ENCODE data around the gene MYH9. TPM values are rescaled to one million over a fixed set of nuclear protein-coding genes. Genes with fewer than 3 reads are reported as not detected.
A peak's percentile ranks its signal among the peaks of the same experiment; 100 is the strongest.

Gene MYH9
- total and polyA plus RNA-seq, 2 experiments from 2014 or later, result 140 to 188 TPM

DNA sequence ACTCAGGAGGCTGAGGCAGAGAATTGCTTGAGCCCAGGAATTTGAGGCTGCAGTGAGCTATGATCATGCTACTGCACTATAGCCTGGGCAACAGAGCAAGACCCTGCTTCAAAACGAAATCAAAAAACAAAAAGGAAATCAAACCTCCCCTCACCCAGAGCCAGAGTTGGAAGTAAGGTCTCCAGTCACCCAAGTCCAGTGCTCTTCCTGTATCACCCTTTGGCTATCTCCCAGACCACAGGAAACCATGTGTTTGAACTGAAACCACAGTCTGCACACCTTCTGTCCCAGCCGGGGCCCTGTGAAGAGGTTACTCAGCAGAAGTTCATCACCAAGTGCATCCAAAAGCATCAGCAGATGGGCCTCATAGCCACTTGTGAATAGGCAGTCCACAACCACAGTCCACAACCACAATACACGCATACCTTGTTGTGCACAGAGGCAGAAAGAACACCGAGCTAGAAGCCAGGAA lies 4.6 kb downstream of the MYH9 start:
- Histone ChIP-seq H3K4me1 (ENCODE audit: insufficient read depth) (peaks cover 15% of the 10 kb centered on the region), H4K20me1 (ENCODE audit: insufficient read depth, poor library complexity, severe bottlenecking) (peaks cover 83% of the 10 kb centered on the region), H3K9me2 (replicated peaks; ENCODE audit: insufficient read depth) (no peaks in the 10 kb centered on the region), H3K27me3 (no peaks in the 10 kb centered on the region), H3K4me2 (no peak overlapping the region), H3K27ac (no peak overlapping the region), H3K36me3 (replicated peaks; ENCODE audit: insufficient read depth, low read depth) (no peaks in the 10 kb centered on the region), H3K4me3 (no peak overlapping the region), H3K79me2 (peaks cover 92% of the 10 kb centered on the region), H3K9me3 (ENCODE audit: low read depth) (no peaks in the 10 kb centered on the region), H2AFZ (no peak overlapping the region)
- no peak for TF ChIP-seq EZH2 (IDR thresholded peaks at IDR 0.05; ENCODE audit: borderline replicate concordance)
- TF ChIP-seq, protein P1, sequence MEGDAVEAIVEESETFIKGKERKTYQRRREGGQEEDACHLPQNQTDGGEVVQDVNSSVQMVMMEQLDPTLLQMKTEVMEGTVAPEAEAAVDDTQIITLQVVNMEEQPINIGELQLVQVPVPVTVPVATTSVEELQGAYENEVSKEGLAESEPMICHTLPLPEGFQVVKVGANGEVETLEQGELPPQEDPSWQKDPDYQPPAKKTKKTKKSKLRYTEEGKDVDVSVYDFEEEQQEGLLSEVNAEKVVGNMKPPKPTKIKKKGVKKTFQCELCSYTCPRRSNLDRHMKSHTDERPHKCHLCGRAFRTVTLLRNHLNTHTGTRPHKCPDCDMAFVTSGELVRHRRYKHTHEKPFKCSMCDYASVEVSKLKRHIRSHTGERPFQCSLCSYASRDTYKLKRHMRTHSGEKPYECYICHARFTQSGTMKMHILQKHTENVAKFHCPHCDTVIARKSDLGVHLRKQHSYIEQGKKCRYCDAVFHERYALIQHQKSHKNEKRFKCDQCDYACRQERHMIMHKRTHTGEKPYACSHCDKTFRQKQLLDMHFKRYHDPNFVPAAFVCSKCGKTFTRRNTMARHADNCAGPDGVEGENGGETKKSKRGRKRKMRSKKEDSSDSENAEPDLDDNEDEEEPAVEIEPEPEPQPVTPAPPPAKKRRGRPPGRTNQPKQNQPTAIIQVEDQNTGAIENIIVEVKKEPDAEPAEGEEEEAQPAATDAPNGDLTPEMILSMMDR (IDR thresholded peaks at IDR 0.05; ENCODE audit: poor library complexity), result no peak
- no peak for TF ChIP-seq EZH2phosphoT487 (IDR thresholded peaks at IDR 0.05; ENCODE audit: low read depth, severe bottlenecking, unreplicated experiment)
- DNase-seq (ENCODE audit: low spot score), result no peak
- WGBS (ENCODE audit: low lambda C conversion rate, missing lambda C conversion rate), result 81% methylated on average over 4 of the region's 4 CpGs

DNA sequence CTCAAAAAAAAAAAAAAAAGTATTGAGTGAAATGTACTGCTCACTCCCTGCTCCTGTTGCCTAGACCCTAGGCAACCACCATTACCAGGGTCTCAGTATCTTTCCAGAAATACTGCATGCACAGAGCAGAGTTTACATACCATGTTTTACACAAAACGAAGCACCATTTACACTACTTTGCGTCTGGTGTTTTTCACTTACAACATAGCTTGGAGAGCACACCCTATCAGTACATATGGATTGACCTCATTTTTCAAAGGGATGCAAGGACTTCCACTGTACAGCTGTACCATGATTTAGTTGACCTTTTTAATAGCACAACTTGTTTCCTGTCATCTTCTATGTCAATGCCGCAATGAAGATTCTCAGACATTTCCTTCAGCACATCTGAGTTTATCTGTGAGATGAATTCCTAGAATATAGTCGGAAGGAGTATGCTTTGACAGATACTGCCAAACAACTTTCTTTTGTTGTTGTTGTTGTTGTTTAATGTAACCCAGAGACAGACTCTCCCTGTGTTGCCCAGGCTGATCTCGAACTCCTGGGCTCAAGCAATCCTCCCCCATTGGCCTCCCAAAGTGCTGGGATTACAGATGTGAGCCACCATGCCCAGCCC lies 6.1 kb downstream of the MYH9 start:
- Histone ChIP-seq H3K4me1 (ENCODE audit: insufficient read depth) (peaks cover 15% of the 10 kb centered on the region), H4K20me1 (ENCODE audit: insufficient read depth, poor library complexity, severe bottlenecking) (peaks cover 97% of the 10 kb centered on the region), H3K27me3 (no peaks in the 10 kb centered on the region), H3K27ac (no peak overlapping the region), H2AFZ (no peak overlapping the region), H3K9me3 (ENCODE audit: low read depth) (no peaks in the 10 kb centered on the region), H3K4me2 (no peak overlapping the region), H3K79me2 (peaks cover 99% of the 10 kb centered on the region), H3K4me3 (no peak overlapping the region), H3K36me3 (replicated peaks; ENCODE audit: insufficient read depth, low read depth) (no peaks in the 10 kb centered on the region), H3K9me2 (replicated peaks; ENCODE audit: insufficient read depth) (no peaks in the 10 kb centered on the region)
- TF ChIP-seq, protein P1 (IDR thresholded peaks at IDR 0.05; ENCODE audit: poor library complexity), result no peak
- TF ChIP-seq EZH2 (IDR thresholded peaks at IDR 0.05; ENCODE audit: borderline replicate concordance), result no peak
- WGBS (ENCODE audit: low lambda C conversion rate, missing lambda C conversion rate), result 66% methylated on average over 5 of the region's 5 CpGs
- no peak for DNase-seq (ENCODE audit: low spot score)

DNA sequence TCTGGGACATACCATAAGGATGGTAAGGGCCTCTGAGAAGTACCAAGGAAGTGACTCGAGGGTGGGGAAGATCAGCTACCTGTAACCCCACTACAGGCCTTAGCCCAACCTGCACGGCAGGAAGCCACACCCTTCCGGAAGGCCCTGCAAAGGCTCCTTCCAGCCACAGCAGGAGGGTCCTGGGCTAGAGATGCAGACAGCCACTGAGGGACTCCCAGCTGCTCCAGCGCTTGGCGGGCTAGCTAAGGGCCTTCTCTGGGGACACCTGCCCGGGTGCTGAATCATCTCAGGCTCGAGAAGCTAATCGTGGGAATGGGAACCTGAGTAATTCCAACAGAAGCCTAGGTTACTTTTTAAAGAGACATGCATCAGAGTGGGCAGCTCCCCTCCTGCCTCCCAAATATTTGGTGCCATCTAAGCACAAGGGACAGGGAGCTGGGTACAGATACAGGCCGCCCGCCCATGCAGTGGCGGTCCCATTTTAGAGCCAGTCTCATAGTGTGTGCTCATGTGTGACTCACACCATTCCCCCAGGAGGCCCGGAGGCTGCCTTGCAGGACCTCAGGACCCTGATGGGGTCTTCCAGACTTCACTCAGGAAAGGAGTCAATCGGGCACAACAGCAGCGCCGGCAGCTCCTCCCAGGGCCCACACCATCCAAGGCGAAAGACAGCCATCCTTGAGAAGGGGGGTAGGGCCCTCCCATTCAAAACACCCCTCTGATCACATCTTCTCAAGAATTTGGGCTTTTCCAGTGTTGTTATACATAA lies 8.0 kb downstream of the MYH9 start:
- DNase-seq (ENCODE audit: low spot score), result peak; percentile 13
- WGBS (ENCODE audit: low lambda C conversion rate, missing lambda C conversion rate), result 85% methylated on average over 16 of the region's 16 CpGs
- no peaks in the 10 kb centered on the region for H3K9me3 ChIP-seq (ENCODE audit: low read depth)
- H3K79me2 ChIP-seq, result peaks cover 99% of the 10 kb centered on the region
- no peak overlapping the region for H3K4me2 ChIP-seq
- no peaks in the 10 kb centered on the region for H3K36me3 ChIP-seq (replicated peaks; ENCODE audit: insufficient read depth, low read depth)
- TF ChIP-seq EZH2phosphoT487 (IDR thresholded peaks at IDR 0.05; ENCODE audit: low read depth, severe bottlenecking, unreplicated experiment), result no peak
- TF ChIP-seq, protein P1 (IDR thresholded peaks at IDR 0.05; ENCODE audit: poor library complexity), result no peak
- no peak for TF ChIP-seq EZH2 (IDR thresholded peaks at IDR 0.05; ENCODE audit: borderline replicate concordance)
- no peaks in the 10 kb centered on the region for H3K9me2 ChIP-seq (replicated peaks; ENCODE audit: insufficient read depth)
- H4K20me1 ChIP-seq (ENCODE audit: insufficient read depth, poor library complexity, severe bottlenecking), result peaks cover 95% of the 10 kb centered on the region
- H2AFZ ChIP-seq, result no peak overlapping the region
- H3K27ac ChIP-seq, result no peak overlapping the region
- H3K4me3 ChIP-seq, result no peak overlapping the region
- H3K4me1 ChIP-seq (ENCODE audit: insufficient read depth), result peaks cover 8% of the 10 kb centered on the region
- H3K27me3 ChIP-seq, result no peaks in the 10 kb centered on the region

All from hepatocyte (in vitro differentiated cells).